HG03175 (cell line): ENCODE results near the gene BMF.

Experiments used
- ATAC-seq: cut with Tn5 transposase; IDR thresholded peaks from one replicate; pipeline ENCODE4 v1.9.1; 2021; ENCODE audit warnings: mild to moderate bottlenecking, moderate library complexity; ENCODE audit not compliant: unreplicated experiment

Gene BMF

DNA sequence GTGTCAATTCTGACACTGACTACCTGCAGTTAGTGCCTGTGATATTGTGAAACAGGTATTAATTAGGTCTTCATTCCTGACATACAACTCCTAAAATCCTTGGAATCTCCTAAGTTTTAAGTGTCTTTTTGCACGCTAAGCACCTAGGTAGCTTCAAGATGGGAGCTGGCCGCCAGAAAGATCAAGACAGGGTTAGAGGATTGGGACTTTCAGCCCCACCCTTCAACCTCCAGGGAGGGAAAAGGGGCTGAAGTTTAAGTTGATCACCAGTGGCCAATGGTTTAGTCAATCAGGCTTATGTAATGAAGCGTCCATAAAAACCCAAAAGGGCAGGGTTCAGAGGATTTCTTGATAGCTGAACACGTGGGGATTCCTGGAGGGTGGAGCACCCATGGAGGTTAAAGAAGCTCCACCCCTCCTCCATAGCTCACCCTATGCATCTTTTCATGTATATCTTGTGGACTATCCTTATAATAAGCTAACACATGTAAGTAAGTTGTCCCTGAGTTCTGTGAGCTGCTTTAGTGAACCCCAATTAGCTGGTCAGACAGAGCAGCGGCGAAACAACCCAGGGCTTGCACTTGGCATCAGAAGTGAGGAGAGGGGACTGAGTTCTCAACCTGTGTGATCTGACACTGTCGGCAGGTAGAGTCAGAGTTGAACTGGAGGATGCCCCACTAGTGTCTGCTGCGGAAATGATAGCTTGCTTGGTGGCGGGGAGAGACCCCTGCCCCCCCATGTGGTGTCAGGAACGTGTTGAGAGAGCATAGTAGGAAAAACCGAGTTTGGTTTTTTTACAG is 56.9 kb downstream of the BMF start:
- ATAC-seq, result no peak

GRCh38 chr15:40050788-40051470 is 57.8 kb downstream of the BMF start:
- no peak for ATAC-seq

- no peak for ATAC-seq
Observed at GRCh38 chr15:40048926-40049475, 59.7 kb downstream of the BMF start.

DNA sequence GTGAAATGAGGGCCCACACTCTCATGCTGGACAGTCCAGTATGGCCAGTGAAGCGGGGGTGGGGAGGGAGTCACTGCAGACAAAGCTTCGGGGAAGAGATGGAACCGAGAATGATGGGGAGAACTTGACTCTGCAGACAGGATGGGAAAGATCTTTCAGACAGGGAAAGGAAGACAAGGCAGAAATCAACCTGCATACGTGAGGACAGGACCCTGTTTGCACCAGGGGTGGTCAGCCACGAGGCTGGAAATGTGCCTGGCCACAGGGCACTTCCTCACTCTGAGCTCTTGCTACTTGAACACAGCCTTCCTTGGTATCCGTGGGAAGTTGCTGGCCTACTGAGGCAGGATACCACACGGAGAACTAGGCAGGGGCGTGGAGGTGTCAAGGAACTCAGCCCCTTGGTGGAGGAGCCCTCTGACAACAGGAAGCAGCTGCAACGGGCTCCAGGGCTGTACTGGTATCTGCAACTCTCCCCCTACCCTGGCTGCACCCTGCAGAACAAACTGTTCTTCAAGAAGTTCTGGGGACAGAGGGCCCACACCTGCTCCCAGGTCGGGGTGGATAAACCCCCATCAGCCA is 60.4 kb downstream of the BMF start:
- peak; percentile 30 for ATAC-seq

GRCh38 chr15:40047415-40048210 is 61.1 kb downstream of the BMF start:
- peak; percentile 46 for ATAC-seq

DNA sequence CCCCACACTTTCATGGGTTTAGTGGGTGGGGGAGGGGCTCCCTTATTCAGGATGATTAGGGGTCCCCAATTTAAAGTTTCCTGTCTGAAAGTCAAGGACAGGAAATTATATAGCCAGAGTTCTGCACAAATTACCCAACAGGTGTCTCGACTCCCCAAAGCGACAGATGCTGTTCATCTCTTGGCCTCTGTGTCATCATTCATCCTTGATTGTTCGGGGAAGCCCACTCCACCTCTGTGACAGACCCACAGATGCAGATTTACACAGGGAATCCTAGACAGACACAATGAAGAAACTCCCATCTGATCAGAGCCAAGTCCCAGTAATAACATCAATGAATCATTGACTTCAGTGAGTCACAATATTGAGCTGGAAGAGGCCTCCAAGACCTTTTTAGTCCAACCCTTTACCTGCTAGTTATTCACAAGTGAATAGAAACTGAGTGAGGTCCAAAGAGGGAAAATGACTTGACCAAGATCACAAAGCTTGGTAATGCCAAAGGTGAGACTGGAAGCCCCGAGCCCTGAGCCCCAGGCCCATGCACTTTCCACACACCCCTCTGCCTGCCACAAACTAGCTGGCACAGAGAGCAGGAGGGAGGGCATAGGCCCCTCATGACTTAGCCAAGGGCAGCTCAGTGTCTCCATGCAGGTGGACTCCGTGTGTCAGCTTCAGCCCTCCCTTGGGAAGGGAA is 61.8 kb downstream of the BMF start:
- no peak for ATAC-seq

DNA sequence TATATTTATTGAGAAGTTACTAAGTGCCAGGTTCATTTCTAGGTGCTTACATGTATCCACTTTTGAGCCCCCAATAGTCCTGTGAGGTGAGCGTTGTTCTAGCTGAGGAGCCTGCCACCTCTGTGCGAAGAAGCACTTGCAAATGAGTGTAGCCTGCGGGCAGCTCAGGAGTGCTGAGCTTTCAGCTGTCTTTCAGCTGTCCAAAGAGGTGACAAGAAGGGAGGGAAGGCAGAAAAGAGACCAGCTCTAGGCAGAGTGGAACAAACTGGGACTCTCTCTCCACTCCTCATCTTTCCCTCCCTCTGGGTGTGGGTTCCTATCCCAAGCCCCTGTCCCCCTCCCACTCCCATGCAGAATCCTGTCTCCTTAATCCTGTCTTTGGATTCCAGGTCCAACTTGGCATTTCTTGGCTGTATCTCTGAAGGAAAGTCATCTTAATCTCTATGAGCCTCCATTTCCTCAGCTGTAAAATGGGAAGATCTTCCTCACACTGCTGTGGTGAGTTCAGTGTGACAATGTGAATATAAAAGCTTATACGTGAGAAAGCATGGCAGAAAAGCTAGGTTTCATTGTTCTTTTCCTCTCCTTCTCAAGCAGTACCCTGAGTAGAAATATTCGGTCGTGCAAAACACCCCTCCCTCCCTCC is 63.0 kb downstream of the BMF start:
- peak; percentile 7 for ATAC-seq

- peak; percentile 79 for ATAC-seq
Observed at GRCh38 chr15:40044717-40045571, 63.7 kb downstream of the BMF start.

DNA sequence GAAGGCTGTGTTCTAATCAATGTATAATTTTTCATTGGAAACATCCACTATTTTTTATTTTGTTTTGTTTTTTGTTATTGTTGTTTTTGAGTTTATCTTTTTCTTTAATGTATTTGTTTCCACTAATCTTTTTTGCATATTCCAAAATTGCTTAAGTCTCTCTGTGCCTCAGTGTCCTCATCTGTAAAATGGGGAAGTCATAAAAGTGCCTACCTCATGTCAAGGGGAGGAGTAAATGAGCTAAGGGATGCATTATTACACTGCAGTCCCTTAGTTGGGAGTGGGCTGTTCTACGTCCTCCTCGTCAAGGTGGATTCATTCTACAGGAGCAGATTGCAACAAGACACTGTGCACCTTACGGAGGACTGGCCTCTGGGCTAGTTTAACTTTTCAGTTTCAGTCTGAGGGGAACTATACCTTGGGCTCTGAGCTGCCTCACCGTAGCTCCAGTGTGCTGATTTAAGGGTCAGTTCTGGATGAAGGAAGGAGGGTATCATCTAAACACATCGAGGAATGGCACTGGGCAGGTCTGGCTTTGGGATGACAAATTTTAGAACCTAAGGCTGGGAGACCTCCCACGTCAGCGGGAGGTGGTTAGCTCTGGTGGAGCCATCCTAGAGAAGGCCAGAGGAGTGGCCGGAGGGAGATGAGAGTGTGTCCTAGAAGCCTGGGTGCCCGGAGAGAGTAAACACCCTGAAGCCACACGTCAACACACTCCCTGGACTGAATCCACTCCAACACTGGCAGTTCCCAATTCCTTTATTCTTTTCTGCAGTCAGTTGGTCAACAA is 64.6 kb downstream of the BMF start:
- ATAC-seq, result no peak

DNA sequence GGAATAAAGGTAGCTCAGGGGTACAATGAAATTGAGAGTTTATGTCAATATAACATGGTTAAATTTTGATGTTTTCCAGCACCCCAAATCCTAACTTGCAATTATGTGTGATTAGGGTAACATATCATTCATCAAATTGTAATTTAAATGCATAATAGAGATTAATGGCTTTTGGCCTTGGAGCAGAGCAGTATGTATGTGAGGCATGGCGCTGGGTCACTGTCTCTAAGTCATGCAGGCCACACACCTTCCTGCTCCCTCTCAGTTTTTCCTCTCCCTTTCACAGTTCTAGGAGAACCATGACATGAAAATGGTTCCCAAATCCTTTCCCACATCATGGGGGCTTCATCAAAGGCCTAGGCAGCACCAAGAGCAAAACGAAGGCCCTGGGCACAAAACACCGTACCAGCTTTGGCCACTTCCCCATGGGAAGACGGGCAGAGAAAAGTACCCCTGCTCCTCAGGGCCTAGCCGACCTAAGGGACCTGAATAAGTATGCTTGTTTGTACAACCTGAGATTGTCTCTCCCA is 65.8 kb downstream of the BMF start:
- no peak for ATAC-seq

GRCh38 chr15:40040770-40041169 is 67.9 kb downstream of the BMF start:
- no peak for ATAC-seq

DNA sequence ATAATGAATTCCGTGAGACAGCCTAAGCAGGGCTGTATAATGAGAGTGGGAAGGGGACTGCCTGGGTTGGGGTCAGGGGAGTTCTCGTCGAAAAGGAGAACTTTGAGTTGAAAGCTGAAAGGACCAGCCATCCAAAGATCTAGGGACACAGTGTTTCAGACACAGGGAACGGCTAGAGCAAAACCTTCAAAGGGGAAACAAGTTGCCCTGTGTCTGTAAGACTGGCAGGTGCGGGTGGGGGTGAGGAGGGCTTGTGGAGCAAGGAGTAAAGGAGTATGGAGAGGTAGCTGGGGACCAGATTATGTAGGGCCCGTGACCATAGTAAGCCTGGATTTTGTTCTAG is 68.4 kb downstream of the BMF start:
- ATAC-seq, result no peak

- ATAC-seq, result peak; percentile 95
Observed at GRCh38 chr15:40038638-40039543, 69.8 kb downstream of the BMF start, which contains the start of gene SRP14. TSS of gene SRP14 (minus strand) at chr15:40039181. CDS start at chr15:40039116, 65 bp downstream.

DNA sequence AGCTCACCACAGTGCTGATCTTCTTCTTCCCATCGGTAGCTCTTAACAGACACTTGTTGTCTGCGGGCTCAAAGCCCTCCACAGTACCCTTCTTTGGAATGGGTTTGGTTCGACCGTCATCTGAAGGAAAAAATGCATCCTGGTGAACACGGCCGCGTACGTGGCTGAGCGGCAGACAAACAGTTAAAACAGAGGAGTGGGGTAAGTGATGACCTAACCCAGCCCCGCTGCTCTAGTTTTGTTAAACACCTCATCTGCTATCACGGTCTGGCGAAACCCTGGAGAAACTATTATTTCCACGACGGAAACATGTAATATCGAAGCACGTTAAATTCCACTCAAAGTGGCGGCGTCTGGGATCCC is 70.4 kb downstream of the BMF start:
- ATAC-seq, result no peak
